MM.1S (cell line): ENCODE measurements around the gene GRIK2.

ENCODE experiments used
- CTCF ChIP-seq: fragments of 300-600 bp; sonication (generic); IDR thresholded peaks from 2 replicates; pipeline ENCODE4 v1.5.1; 2016; ENCODE audit warnings: antibody characterized with exemption, low read length, mixed read lengths
- EZH2 ChIP-seq: fragments of 300-600 bp; sonication (generic); optimal IDR thresholded peaks from 2 replicates; pipeline ENCODE3; 2017; ENCODE audit warnings: low read depth, mild to moderate bottlenecking, antibody characterized with exemption, low read length, mixed read lengths
- EZH2phosphoT487 ChIP-seq: fragments of 300-600 bp; sonication (generic); IDR thresholded peaks from 2 replicates; pipeline ENCODE4 v1.6.1; 2018; ENCODE audit warnings: antibody characterized with exemption, low read length

DNA sequence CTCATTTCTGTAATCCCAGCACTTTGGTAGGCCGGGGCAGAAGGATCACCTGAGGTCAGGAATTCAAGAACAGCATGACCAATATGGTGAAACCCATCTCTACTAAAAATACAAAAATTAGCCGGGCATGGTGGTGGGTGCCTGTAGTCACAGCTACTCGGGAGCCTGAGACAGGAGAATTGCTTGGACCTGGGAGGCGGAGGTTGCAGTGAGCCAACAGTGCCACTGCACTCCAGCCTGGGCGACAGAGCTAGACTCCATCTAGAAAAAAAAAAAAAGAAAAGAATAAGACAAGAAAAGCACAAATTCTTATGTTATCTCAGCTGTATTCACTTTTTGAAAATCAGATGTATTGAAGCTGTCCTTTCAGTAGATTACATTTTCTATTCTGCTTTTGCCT is 289.4 kb downstream of the GRIK2 start:
- no peak for TF ChIP-seq CTCF
- no peak for TF ChIP-seq EZH2
- no peak for TF ChIP-seq EZH2phosphoT487
